ENCODE data around the gene CFAP45.

The CFAP45 gene

DNA sequence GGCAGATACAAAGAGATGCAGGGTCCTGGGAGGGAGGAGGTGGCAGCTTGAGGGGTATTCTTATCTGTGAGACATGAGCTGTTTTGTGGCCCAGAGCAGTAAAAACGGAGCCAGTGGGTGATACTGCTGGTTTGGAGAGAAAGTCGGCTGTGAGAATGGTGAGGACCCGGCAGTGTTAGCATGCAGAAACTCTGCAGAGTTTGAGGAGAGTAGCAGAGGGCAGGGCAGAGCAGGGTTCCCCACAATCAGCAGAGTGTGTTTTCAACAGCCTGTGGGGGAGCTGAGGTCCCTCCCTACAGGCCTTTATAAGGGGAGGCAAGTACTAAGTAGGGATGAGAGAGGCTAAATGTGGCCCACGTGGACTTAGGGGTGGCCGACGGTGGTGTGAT lies 72.9 kb downstream of the CFAP45 start:
- peak in 1 of 2 donors; percentile 5 for DNase-seq (ENCODE audit: low read depth in 2 of 2)

DNA sequence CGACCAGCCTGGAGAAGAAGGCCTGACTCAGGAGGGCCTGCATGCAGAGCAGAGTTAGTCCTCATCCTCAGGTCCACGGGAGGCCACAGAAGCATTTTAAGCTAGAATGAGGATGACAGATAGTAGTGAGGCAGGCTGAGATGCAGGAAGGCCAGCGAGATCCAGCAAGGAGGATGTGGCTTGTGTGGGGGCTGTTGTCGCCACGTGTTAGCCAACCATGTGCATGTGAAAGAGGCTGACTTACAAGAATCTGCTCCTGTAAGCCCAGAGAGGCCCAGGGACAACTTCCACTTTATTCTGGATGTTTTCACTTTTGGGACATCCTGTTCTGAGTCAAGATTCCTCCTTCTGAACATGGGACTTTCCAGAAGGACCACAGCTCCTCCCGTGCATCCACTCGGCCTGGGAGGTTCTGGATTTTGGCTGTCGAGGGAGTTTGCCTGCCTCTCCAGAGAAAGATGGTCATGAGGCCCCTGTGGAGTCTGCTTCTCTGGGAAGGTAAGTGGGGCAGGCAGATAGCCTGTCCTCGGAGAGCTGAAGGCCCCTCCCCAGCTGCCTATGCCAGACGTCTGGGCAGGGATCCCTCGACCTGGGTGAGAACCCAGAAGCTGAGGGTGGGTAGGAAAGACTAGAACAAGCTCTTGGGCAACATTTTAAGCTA lies 73.4 kb downstream of the CFAP45 start, which contains the start of gene SLAMF8:
SLAMF8 (plus strand) TSS at position 433 of the 661 bp plus-strand sequence; CDS start at position 459, 26 bp downstream.
- DNase-seq (ENCODE audit: low read depth in 2 of 2), result peak; percentile 61

DNA sequence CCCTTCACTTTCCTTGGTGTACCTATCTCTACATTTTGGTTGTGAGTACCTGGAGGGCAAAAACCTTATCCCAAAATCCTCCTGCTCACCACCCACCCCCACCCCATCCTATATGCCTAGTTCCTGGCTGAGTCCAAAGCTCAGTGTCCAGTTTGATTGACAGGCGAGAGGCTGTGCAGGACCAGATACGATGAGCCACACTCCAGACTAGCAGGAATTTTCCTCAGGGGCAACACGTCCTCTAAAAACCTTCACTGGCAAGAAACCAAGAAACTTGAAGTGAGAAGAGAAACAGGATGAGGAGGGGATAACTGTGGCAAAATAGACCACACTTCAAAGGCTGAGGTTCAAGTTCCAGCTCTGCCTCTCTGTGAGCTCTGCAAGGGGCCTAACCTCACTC lies 74.4 kb downstream of the CFAP45 start:
- DNase-seq (ENCODE audit: low read depth in 2 of 2), result no peak

DNA sequence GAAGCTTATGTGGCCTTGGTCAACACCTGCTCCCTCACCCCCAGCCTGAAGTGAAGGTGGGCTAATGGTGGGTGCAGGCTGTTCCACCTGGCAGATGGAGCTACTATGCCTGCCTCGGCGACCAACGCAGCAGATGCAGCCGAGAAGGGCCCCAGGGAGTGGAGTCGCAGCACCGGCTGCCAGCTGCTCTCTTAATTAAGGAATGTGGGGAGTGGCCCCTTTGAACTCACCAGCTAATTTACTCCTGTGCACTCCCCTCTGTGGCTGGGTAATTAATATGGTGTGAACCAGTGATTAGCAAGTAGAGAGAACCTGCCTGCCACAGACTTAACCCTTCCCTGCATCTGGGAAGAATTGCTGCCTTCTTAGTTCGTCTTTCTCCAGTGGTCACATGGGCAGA lies 76.6 kb downstream of the CFAP45 start:
- DNase-seq (ENCODE audit: low read depth in 2 of 2), result no peak
